Mononuclear cell (primary cell): ENCODE data around the gene ECE1. TPM values are rescaled to one million over a fixed set of nuclear protein-coding genes. Genes with fewer than 3 reads are reported as not detected.

Experiments
- H3K27me3 ChIP-seq: 2 replicates; pipeline ENCODE4 v1.6.0; 2011; ENCODE audit warnings: low read length, control low read depth; ENCODE audit not compliant: insufficient read depth
- H3K4me1 ChIP-seq: 2 replicates; pipeline ENCODE4 v1.5.1; 2011; ENCODE audit warnings: mild to moderate bottlenecking, low read length, control low read depth; ENCODE audit not compliant: insufficient read depth
- H3K4me3 ChIP-seq: 2 replicates; pipeline ENCODE4 v1.5.1; 2011; ENCODE audit warnings: mild to moderate bottlenecking, low read length, moderate library complexity
- H3K9me3 ChIP-seq: 2 replicates; pipeline ENCODE4 v1.5.1; 2011; ENCODE audit warnings: low read depth, mild to moderate bottlenecking, control low read depth, low read length
- total RNA-seq: library from RNA; depleted of rRNA; stranded (reverse); fragments of >200 nt; gene quantifications from one replicate; pipeline ENCODE4 v1.2.3, GENCODE V29; 2012

Gene ECE1
- total RNA-seq, 1 donor, result 72.4 TPM

DNA sequence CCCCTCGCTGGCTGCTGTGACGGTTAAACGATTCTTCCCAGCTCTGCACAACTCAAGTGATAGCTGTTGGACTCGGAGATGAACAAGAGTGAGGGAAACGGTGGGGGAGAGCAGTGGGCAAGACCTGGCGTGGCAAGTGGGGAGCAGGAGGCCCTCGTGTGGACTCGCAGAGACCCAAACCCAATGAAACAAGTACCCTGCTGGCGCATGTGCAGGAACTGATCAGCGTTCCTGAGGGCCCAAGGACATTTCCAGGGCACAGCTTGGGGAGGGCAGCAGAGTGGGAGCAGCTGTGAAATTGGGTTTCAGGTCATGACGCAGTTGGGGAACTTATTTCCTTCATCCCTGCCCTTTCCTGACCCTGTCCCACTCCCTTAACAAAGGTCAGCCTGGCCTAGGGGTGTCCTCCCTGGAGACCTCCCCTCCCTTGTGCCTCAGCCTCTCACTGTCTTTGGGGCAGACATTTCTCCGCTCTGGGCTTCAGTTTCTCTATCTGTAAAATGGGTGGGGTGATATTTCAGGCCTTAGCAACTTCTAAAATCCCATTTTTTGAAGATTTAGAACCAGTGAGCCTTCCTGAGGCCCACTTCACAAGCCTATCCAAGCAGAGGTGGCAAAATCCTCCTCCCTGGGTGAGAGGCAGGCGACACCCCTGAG lies 27.9 kb upstream of the ECE1 start:
- peaks cover 27% of the 10 kb centered on the region for H3K4me1 ChIP-seq
- H3K4me3 ChIP-seq, result no peak overlapping the region
- no peaks in the 10 kb centered on the region for H3K27me3 ChIP-seq
- no peaks in the 10 kb centered on the region for H3K9me3 ChIP-seq

DNA sequence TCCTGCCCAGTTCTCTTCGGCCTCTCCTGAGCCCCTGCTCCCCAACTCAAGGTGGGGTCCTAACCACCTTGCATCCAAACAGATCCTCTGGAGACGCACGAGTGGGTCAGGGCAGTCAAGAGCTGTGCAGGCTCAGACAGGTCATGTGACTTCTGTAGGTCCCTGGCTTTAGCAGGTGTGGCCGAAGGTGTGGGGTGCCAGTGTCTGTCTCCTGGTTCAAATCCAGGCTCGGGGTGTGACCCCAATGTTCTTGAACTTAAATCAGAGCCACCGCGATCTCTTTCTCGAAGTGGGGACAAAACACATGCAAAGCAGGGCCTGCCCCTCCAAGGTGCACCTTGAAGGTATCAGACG lies 27.4 kb upstream of the ECE1 start:
- H3K27me3 ChIP-seq, result no peaks in the 10 kb centered on the region
- H3K9me3 ChIP-seq, result no peaks in the 10 kb centered on the region
- no peak overlapping the region for H3K4me3 ChIP-seq
- H3K4me1 ChIP-seq, result peaks cover 24% of the 10 kb centered on the region

DNA sequence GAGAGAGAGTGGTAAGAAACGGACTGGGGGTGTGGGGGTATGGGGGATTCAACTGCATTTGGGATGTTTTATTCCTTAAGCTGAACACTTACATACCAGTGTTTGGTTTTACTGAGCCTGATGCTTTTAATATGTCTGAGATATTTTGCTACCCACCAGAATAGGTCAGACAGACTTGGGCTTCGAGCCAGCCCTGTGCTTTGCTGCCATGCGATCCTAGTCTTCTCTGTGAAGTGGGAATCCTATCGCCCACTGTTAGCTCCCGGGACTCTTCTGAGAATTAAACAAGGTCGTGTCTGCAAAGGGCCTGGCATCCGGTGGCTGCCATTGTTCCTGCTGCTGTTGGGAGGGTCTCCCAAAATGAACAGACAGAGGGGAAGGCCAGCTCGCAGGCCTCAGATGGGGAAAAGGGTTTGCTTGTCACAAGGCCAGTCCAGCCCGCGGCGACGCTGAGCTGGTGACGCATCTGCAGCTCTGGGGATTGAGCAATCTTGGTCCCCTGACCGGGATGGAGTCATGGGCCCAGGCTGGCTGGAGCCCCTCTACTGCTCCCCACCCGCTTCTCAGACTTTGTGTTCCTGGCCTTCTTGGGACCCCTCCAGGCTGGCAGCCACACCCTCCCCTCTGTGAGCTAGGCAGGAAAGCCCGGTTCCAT lies 26.9 kb upstream of the ECE1 start:
- Histone ChIP-seq H3K9me3 (no peaks in the 10 kb centered on the region), H3K27me3 (no peaks in the 10 kb centered on the region), H3K4me3 (no peak overlapping the region), H3K4me1 (peaks cover 18% of the 10 kb centered on the region)

DNA sequence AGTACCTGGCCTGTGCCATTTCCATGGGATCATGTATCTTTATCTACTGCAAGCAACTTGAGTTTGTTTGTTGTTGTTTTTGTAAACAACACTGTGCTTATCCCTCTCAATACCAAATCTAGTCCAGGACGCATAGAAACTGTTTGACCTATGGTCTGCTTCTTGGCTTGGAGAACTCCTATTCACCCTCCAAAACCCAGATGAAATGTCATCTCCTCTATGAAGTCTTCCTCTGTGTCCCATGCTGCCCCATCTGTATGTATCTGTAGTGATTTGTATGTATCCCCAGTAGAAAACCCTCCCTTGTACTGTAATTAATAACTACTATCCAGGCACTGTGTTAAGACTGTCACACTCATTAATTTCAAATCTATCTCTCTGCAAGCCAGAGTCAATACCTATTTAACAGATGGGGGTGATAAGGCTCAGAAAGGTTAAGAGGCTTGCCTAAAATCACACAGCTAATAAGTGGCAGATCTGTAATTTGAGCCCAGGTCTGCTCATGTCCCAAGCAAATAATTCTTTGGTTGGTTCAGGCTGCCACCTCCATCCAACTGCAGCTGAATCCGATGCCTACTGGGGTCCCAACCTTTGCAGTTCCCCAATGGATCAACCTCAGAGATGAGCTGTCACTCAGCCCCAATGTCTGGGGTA lies 24.6 kb upstream of the ECE1 start:
- H3K4me1 ChIP-seq, result peaks cover 19% of the 10 kb centered on the region
- H3K4me3 ChIP-seq, result no peak overlapping the region
- H3K27me3 ChIP-seq, result no peaks in the 10 kb centered on the region
- H3K9me3 ChIP-seq, result no peaks in the 10 kb centered on the region

DNA sequence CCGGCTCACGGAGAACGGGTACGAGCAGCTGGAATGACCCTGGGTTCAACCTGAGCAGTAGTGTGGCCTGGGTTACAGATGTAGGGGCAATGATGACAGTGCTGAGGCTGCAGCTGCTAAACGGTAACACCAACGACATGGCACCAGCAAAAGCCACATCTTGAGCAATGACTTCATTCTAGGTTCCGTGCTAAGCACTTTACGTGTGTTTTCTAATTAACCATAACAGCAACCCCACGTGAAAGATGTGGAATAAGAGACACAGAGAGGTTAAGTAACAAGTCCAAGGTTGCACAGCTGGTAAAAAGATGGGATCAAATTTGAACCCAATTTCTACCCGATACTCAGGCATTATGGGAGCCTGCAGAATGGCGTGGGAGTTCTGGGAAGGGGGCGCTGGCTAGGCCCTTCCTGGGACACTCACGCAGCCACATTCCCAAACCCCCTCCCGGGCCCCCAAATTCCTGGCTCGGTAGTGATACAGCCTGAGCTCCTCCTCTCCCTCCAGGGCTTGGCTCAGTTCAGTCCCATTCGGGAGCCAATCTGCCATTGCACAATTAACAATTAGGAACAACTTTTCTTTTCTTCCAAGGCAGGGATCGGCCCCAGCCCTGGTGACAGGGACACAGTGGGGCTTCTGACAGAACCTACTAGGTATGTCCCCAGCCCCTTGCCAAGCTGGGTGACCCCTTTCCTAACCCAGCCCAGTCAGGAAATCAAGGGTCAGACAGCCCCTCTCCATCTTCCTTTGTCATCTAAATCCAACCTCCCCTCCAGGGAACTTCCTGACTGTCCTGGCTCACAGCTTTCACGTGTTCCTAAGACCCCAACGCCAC lies 23.8 kb upstream of the ECE1 start:
- Histone ChIP-seq H3K9me3 (no peaks in the 10 kb centered on the region), H3K4me3 (no peak overlapping the region), H3K27me3 (no peaks in the 10 kb centered on the region), H3K4me1 (peaks cover 19% of the 10 kb centered on the region)

DNA sequence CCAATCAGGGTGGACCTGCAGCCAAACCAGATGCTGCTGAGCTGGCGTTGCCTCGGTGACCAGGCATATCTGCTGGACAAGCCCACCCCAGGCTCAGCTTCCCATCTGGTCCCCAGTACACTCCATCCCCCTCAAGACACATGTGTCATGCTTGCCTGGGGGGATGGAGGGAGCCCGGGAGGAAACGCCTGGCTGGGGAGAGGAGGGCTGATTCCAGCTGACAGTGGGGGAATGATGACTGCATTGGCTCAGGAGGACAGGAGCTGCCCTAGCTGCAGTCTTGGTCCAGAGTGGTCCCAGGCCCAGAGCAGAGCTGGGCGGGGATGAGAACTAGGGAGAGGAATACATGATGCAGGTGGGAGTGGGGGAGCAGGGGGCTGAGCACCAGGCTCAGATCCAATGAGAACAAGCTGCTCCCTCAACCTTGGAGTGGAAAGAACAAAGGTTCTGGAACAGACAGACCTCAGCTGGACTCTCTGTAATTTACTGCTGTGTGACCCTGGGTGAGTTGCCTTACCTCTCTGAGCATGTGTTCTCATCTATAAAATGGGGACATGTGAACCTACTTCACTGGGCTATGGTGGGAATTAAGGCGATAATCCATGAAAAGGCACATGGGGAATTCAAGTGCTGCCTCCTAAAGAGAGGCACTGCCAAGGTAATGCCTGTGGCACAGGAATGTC lies 23.1 kb upstream of the ECE1 start:
- Histone ChIP-seq H3K4me3 (no peak overlapping the region), H3K4me1 (peaks cover 19% of the 10 kb centered on the region), H3K27me3 (no peaks in the 10 kb centered on the region), H3K9me3 (no peaks in the 10 kb centered on the region)

DNA sequence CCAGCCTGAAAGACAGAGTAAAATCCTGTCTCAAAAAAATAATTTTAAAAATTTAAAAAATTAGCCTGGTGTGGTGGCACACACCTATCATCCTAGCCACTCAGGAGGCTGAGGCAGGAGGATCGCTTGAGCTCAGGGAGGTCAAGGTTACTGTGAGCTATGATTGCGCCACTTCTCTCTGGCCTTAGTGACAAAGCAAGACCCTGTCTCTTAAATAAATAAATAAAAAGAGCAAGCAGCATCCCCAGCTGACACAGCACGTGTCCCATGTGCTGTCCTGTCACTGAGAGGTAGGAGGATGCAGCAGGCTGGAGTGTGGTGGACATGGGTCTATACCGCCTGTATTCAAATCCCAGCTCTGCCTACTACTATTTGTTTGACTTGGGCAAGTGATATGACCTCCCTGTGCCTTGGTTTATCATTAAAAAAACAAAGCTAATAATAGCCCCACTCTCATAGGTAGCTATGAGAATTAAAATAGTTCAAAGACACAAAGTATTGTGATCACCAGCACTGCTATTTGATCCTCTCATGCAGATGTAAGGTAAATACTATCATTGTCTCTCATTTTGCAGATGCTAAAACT lies 22.2 kb upstream of the ECE1 start:
- Histone ChIP-seq H3K9me3 (no peaks in the 10 kb centered on the region), H3K27me3 (no peaks in the 10 kb centered on the region), H3K4me3 (no peak overlapping the region), H3K4me1 (peaks cover 22% of the 10 kb centered on the region)

DNA sequence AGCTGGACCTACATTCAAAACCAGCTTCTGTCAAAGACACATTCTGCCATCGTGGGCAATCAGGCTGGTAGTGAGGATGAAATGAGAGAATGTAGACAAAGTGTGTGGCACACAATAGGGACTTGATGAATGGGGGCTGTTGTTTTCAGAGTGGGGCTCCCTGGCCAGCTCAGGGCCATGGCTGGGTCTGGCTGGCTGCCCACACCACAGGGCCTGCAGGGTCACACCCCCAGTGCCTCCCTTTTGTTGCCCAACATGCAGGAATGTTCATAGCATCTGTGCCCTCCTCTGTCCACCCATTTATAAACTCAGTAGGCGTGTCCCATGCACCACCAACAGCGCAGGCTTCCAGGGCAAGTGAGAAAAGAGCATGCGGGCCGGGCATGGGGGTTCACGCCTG lies 20.8 kb upstream of the ECE1 start:
- Histone ChIP-seq H3K4me1 (peaks cover 25% of the 10 kb centered on the region), H3K4me3 (no peak overlapping the region), H3K9me3 (no peaks in the 10 kb centered on the region), H3K27me3 (no peaks in the 10 kb centered on the region)

DNA sequence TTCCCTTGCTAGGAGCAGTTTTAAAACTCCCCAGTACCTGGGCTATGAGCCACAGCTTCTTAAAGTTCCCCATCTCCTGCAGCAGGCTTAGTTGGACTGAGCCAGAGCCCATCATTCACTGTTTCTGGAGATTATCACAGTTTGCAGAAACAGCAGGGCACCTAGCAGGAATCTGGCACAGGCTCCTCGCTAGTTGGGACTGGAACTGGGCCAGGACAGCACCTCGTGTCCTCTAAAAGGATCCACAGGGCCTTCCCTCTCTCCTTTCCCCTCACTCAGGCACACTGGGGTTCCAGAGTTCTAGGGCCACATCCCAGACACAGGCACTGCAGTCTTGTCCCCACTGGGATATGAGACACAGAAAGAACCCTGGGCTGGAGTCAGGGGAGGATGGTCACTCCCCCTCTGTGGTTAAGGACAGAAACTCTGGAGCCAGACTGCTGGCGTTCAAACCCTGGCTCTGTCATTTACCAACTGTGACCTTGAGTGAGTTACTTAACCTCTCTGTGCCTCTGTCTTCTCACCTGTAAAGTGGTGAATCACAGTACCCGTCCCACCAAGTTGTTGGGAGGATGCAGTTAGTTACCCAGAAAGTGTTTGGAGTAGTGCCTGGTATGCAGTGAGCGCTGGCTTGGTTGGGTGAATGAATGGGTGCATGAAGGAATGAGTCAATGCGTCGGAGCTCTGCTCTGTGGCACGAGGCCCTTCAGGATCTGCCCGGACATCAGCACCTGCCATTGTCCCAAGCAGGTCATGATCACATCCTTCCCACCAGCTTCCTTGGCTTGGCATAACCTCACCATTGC lies 18.8 kb upstream of the ECE1 start:
- H3K4me1 ChIP-seq, result peaks cover 25% of the 10 kb centered on the region
- H3K9me3 ChIP-seq, result no peaks in the 10 kb centered on the region
- H3K4me3 ChIP-seq, result no peak overlapping the region
- H3K27me3 ChIP-seq, result no peaks in the 10 kb centered on the region

DNA sequence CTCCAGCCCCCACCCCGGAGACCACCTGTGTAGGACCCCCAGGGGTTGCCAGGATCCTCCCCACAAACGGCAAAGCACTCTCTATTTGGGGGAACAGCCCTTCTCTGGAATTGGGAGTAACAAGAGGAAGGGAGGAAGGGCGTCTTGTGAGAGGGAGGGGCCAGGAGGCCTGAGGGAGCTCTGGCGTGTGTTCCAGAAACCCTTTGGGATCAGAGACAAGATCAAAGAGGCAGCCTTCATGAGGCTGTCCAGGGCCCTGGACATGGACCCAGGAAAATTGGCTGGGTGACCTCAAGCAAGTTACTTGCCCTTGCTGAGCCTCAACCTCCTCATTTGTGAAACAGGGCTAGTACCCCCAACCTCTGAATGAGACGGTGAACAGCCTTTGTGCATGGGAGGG lies 18.1 kb upstream of the ECE1 start:
- H3K27me3 ChIP-seq, result no peaks in the 10 kb centered on the region
- no peak overlapping the region for H3K4me3 ChIP-seq
- peaks cover 28% of the 10 kb centered on the region for H3K4me1 ChIP-seq
- no peaks in the 10 kb centered on the region for H3K9me3 ChIP-seq

DNA sequence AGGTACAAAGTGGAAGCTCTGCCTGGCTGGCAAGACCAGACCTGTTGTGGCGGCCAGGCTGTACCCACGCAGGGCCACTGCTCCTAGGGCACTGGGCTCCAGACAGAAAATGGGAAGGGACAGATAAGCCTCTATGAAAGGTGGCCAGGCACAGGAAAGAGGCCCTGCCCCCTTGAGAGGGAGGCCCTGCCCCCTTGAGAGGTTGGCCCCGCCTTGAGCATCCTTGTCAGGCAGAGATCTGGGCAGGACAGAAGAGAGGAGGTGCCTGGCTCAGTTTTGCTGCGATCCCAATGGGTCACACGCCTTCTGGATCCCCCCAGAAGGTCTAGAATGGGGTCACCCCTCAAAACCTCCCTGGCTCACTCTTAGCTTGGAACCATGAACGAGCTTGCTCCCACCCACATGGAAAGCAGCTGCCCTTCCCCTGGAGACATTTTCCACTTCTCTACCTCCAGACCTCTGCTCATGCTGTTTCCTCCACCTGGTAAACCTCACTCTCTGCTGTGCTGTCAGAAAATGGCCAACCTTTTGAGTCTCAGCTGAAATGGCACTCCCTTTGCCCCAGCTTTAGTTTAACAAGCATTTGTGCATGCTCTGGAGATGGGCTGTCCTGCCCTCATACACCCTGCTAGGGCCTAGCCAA lies 17.5 kb upstream of the ECE1 start:
- H3K27me3 ChIP-seq, result no peaks in the 10 kb centered on the region
- no peak overlapping the region for H3K4me3 ChIP-seq
- H3K9me3 ChIP-seq, result no peaks in the 10 kb centered on the region
- H3K4me1 ChIP-seq, result peaks cover 30% of the 10 kb centered on the region

DNA sequence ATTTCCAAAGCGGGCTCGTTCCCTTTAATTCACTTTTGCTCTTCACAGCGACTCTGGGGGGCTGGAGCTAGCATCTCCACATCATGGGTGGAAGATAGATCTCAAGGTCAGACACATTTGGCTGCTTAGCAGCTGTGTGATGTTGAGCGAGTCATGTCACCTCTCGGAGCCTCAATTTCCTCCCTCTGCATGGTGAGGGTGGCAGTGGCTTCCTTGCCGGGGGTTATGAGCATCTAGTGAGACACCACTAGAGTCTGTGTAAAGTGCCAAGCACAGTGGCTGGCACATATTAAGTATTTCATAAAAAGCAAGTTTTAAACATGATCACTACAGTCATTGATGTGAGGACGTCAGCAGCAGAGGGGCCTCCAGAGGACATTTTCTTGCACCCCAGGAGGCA lies 16.9 kb upstream of the ECE1 start:
- Histone ChIP-seq H3K27me3 (no peaks in the 10 kb centered on the region), H3K4me1 (peaks cover 30% of the 10 kb centered on the region), H3K9me3 (no peaks in the 10 kb centered on the region), H3K4me3 (no peak overlapping the region)

DNA sequence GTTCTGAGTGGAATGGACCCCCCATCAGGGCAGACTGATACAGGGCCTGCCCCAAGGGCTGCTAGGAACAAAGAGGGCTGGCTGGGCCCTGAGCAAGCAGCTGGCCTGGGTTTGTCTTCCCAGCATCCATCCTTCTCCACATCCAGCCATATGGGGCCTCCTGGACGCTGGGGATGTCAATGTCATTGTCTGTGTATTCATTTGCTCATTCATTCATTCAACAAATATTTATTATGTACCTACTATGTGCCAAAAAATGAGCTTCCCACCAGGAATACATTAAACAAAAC lies 15.6 kb upstream of the ECE1 start:
- Histone ChIP-seq H3K27me3 (no peaks in the 10 kb centered on the region), H3K4me1 (peaks cover 29% of the 10 kb centered on the region), H3K4me3 (no peak overlapping the region), H3K9me3 (no peaks in the 10 kb centered on the region)
